ENCODE data around the gene STARD10. TPM values are rescaled to one million over a fixed set of nuclear protein-coding genes. Genes with fewer than 3 reads are reported as not detected.
"Not testable (repeated sequence)": the region's sequence is repeated elsewhere in the genome, so short reads cannot be mapped to it uniquely, and the experiment has no call there.

STARD10 gene
- total and polyA plus RNA-seq, 2 of the 8 experiments (the other 6 are each of a cell fraction or from before 2014, with no cell fraction given) = 23.7 to 35.7 TPM

DNA sequence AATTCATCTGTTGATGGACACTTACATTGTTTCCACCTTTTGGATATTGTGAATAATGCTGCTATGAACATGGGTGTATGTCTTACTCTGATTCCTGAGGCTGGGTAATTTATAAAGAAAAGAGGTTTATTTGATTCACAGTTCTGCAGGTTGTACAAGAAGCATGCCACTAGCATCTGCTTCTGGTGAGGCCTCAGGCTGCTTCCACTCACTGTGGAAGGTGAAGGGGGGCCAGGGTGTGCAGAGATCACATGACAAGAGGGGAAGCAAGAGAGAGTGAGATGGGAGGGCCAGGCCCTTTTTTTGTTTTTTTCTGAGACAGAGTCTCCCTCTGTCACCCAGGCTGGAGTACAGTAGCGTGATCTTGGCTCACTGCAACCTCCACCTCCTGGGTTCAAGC lies 12.5 kb upstream of the STARD10 start:
- ChIA-PET CTCF (ENCODE audit: partially characterized antibody) (interaction anchor here (1.8 kb wide), 1 partner anchor 12 kb away, joined by 8 read pairs; the partner anchor contains the start of gene STARD10), POLR2A (ENCODE audit: partially characterized antibody) (interaction anchor here (1.4 kb wide), 1 partner anchor 126 kb away, joined by 3 read pairs; no protein-coding TSS in a partner anchor)
- not testable (repeated sequence) for H2BK120ac ChIP-seq (replicated peaks; ENCODE audit: low read depth, low read length); H3K36me3 ChIP-seq (ENCODE audit: control insufficient read depth in 2 of 4, insufficient read depth in 4 of 4, low read length in 3 of 4); H2AK5ac ChIP-seq (ENCODE audit: low read depth, low read length); H3K56ac ChIP-seq (replicated peaks; ENCODE audit: insufficient read length, low read depth, low read length); H2BK12ac ChIP-seq (ENCODE audit: low read depth, low read length); H3K4me1 ChIP-seq (replicated peaks in 1 of 4; ENCODE audit: control insufficient read depth in 3 of 4, insufficient read depth in 4 of 4, low read length in 3 of 4); H3K18ac ChIP-seq (ENCODE audit: extremely low read depth, low read length); H3K14ac ChIP-seq (ENCODE audit: insufficient read length); DNase-seq (ENCODE audit: low read depth in 1 of 2, low spot score in 2 of 2); H2AFZ ChIP-seq (ENCODE audit: low read length); H2BK15ac ChIP-seq (ENCODE audit: low read length); H3K23me2 ChIP-seq (ENCODE audit: low read depth, low read length); H3K4ac ChIP-seq (replicated peaks; ENCODE audit: insufficient read length, low read depth, low read length); H3K9me3 ChIP-seq (ENCODE audit: insufficient read depth in 2 of 2, low read depth in 1 of 2, low read length in 1 of 2); H3K4me3 ChIP-seq (ENCODE audit: extremely low read depth in 1 of 4, insufficient read depth in 2 of 4, low read depth in 3 of 4, low read length in 4 of 4); FAIRE-seq; H3K27ac ChIP-seq (ENCODE audit: low read depth, low read length); H3K23ac ChIP-seq (ENCODE audit: insufficient read length); H4K20me1 ChIP-seq (replicated peaks in 1 of 2; ENCODE audit: control insufficient read depth in 1 of 2, insufficient read depth in 2 of 2, low read length in 2 of 2); H4K5ac ChIP-seq (ENCODE audit: insufficient read length, low read depth, low read length); H3K79me2 ChIP-seq (ENCODE audit: control insufficient read depth in 1 of 2, insufficient read depth in 2 of 2, low read length in 2 of 2); H2BK5ac ChIP-seq (ENCODE audit: low read depth, low read length); H4K91ac ChIP-seq (replicated peaks; ENCODE audit: insufficient read length, low read length); H3K27me3 ChIP-seq (replicated peaks in 1 of 4; ENCODE audit: control insufficient read depth in 3 of 4, extremely low read depth in 1 of 4, insufficient read depth in 3 of 4, low read length in 3 of 4); H3K9ac ChIP-seq (replicated peaks in 1 of 4; ENCODE audit: extremely low read depth in 1 of 4, low read depth in 3 of 4, low read length in 3 of 4); H4K8ac ChIP-seq (ENCODE audit: extremely low read depth, insufficient read depth, low read length); H2BK20ac ChIP-seq (ENCODE audit: low read length); H3K4me2 ChIP-seq (ENCODE audit: insufficient read depth in 1 of 2, low read depth in 2 of 2, low read length in 2 of 2); H3K79me1 ChIP-seq (ENCODE audit: low read depth, low read length)
- WGBS, 2 experiments (ENCODE audit: extremely low coverage in 1 of 2, insufficient coverage in 1 of 2, insufficient read length in 1 of 2, insufficient replicate concordance in 2 of 2, low coverage in 1 of 2, low lambda C conversion rate in 2 of 2, missing lambda C conversion rate in 1 of 2) = 92% methylated on average over 1 of the region's 1 CpG; no CpG with 5 or more reads in 1 of the 2 experiments

Measured in H1 (cell line).